BE2C (cell line): ENCODE data around the gene CD200.
"Not testable (repeated sequence)": the region's sequence is repeated elsewhere in the genome, so short reads cannot be mapped to it uniquely, and the experiment has no call there.

ENCODE experiments used
- DNase-seq: peaks from one replicate; pipeline ENCODE4 v3.0.0-alpha.2; 2020
- H3K27me3 ChIP-seq: fragments of 250-450 bp; sonication (Bioruptor Pico); 2 replicates; pipeline ENCODE4 v1.5.1; 2020; ENCODE audit warnings: mild to moderate bottlenecking
- H3K36me3 ChIP-seq: fragments of 250-450 bp; sonication (Bioruptor Pico); 2 replicates; pipeline ENCODE4 v1.5.1; 2020; ENCODE audit warnings: mild to moderate bottlenecking
- H3K4me1 ChIP-seq: fragments of 250-450 bp; sonication (Bioruptor Pico); 2 replicates; pipeline ENCODE4 v1.5.1; 2020
- H3K4me3 ChIP-seq: 2 replicates; pipeline ENCODE4 v1.5.1; 2011; ENCODE audit warnings: low read depth, low read length
- H3K9me3 ChIP-seq: fragments of 250-450 bp; sonication (Bioruptor Pico); 2 replicates; pipeline ENCODE4 v1.5.1; 2020
- TF ChIP-seq, protein P1 (sequence below): IDR thresholded peaks from 2 replicates; pipeline ENCODE4 v1.5.1; 2012; ENCODE audit warnings: mild to moderate bottlenecking, low read depth, low read length

CD200 gene

GRCh38 chr3:112375117-112375516 lies 42.2 kb downstream of the CD200 start:
- Histone ChIP-seq H3K27me3 (no peaks in the 10 kb centered on the region), H3K4me3 (no peak overlapping the region), H3K9me3 (no peaks in the 10 kb centered on the region), H3K4me1 (no peaks in the 10 kb centered on the region), H3K36me3 (no peaks in the 10 kb centered on the region)
- DNase-seq: no peak
- TF ChIP-seq, protein P1, sequence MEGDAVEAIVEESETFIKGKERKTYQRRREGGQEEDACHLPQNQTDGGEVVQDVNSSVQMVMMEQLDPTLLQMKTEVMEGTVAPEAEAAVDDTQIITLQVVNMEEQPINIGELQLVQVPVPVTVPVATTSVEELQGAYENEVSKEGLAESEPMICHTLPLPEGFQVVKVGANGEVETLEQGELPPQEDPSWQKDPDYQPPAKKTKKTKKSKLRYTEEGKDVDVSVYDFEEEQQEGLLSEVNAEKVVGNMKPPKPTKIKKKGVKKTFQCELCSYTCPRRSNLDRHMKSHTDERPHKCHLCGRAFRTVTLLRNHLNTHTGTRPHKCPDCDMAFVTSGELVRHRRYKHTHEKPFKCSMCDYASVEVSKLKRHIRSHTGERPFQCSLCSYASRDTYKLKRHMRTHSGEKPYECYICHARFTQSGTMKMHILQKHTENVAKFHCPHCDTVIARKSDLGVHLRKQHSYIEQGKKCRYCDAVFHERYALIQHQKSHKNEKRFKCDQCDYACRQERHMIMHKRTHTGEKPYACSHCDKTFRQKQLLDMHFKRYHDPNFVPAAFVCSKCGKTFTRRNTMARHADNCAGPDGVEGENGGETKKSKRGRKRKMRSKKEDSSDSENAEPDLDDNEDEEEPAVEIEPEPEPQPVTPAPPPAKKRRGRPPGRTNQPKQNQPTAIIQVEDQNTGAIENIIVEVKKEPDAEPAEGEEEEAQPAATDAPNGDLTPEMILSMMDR: no peak

DNA sequence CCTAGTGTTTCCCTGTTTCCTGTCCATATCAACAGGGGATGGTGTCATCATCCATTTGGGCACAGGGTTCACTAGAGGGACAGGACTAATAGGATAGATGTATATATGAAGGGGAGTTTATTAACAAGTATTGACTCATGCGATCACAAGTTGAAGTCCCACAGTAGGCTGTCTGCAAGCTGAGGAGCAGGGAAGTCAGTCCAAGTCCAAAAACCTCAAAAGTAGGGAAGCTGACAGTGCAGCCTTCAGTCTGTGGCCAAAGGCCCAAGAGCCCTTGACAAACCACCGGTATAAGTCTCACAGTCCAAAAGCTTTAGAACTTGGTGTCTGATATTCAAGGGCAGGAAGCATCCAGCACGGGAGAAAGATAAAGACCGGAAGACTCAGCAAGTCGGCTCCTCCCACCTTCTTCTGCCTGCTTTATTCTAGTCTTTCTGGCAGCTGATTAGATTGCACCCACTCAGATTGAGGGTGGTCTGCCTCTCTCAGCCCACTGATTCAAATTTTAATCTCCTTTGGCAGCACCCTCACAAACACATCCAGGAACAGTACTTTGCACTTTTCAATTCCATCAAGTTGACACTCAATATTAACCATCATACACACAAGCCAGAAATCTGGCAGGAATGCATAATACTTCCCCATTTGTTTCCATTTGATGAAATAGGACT lies 43.4 kb downstream of the CD200 start:
- Histone ChIP-seq H3K4me3 (no peak overlapping the region), H3K9me3 (no peaks in the 10 kb centered on the region), H3K36me3 (no peaks in the 10 kb centered on the region), H3K4me1 (no peaks in the 10 kb centered on the region), H3K27me3 (no peaks in the 10 kb centered on the region)
- TF ChIP-seq, protein P1: no peak
- no peak for DNase-seq

GRCh38 chr3:112376992-112377391 lies 44.0 kb downstream of the CD200 start:
- Histone ChIP-seq H3K9me3 (no peaks in the 10 kb centered on the region), H3K36me3 (no peaks in the 10 kb centered on the region), H3K4me1 (no peaks in the 10 kb centered on the region), H3K27me3 (no peaks in the 10 kb centered on the region), H3K4me3 (no peak overlapping the region)
- no peak for DNase-seq
- TF ChIP-seq, protein P1: no peak

GRCh38 chr3:112377568-112378071 lies 44.7 kb downstream of the CD200 start:
- H3K4me3 ChIP-seq: no peak overlapping the region
- H3K4me1 ChIP-seq: no peaks in the 10 kb centered on the region
- no peaks in the 10 kb centered on the region for H3K36me3 ChIP-seq
- H3K9me3 ChIP-seq: no peaks in the 10 kb centered on the region
- TF ChIP-seq, protein P1: no peak
- no peaks in the 10 kb centered on the region for H3K27me3 ChIP-seq
- DNase-seq: no peak

DNA sequence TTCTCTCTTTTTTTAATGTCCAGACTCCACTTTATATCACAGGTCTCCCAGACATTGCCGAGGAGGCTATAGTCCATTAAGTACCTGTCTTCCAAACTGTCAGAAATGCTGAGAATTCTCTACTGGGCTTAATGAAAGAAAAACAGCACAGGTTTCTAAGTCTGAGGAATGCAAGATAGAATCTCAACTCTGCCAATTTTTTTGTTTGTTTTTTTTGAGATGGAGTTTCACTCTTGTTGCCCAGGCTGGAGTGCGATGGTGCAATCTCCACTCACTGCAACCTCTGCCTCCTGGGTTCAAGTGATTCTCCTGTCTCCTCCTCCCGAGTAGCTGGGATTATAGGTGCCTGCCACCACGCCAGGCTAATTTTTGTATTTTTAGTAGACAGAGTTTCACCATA lies 45.4 kb downstream of the CD200 start:
- not testable (repeated sequence) for H3K4me3 ChIP-seq, H3K9me3 ChIP-seq, H3K36me3 ChIP-seq, H3K27me3 ChIP-seq, H3K4me1 ChIP-seq, DNase-seq

DNA sequence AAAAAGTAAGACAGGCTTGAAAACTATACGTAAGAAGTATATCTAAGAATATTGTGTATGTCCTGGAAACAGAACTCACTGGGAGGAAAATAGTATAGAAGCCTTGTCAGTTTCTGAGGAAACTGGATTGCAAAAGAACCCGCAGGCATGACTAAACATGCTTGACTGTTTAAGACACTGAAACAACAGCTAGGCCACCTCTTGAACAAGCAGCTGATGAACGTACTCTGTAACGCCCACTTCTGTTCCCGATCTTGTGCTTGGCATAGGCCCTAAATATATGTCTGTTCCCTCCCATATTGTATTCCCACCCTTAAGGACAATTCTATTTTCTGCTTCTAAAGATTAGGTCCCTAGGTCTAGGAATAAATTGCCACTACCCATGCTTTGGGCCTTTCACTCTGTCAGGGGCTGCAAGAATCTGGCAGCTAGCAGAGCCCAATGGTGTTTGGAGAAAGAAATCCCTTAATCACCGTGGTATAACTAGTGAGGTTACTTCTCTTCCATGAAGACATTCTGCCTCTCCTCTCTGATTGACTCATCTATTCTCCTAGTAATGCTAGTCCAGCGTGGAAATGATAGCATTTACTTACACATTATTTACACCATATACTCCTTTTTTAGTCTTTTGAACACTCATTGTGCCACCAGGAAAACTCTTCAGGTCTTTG lies 46.2 kb downstream of the CD200 start:
- no peak for DNase-seq
- no peaks in the 10 kb centered on the region for H3K27me3 ChIP-seq
- TF ChIP-seq, protein P1: no peak
- no peak overlapping the region for H3K4me3 ChIP-seq
- H3K9me3 ChIP-seq: no peaks in the 10 kb centered on the region
- no peaks in the 10 kb centered on the region for H3K36me3 ChIP-seq
- H3K4me1 ChIP-seq: no peaks in the 10 kb centered on the region
